ENCODE measurements around the gene IL10.

DNA sequence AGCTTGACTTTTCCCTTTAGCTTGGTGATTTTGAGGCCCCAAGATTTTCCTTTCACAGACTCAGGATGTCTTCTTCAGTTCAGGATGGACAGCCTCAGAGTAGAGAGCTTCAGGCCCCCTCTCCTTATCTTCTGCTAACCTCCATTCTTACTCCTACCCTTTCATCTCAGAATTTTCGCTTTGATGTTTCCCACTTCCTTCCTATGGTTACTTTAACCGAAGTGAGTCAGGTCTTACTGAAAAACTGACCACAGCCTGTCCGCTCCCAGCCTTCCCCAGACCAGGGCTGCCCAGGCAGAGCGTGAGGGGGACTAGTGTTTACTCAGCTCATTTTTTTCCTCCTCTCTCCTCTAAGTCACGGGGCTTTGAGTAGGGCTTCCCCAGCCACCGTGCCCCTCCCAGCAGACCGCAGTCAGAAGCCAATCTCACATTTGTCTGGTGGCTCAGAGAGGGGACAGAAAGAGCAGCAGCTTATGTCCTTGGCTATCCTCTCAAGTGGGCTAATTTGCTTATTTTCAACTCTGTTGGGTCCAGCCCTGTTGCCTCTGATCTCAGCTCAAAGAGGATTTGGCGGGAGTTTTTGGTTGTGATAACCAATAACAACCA lies 5.9 kb downstream of the IL10 start:
- no peak for TF ChIP-seq FOXP2 (optimal IDR thresholded peaks at IDR 0.05; ENCODE audit: control extremely low read depth, extremely low read length, insufficient read depth)
- TF ChIP-seq EZH2 (IDR thresholded peaks at IDR 0.05) = no peak
- TF ChIP-seq POLR2AphosphoS5 (IDR thresholded peaks at IDR 0.05; ENCODE audit: borderline replicate concordance, low read depth, low read length) = no peak
